Adrenal gland (tissue), 12 donors: ENCODE results near the gene TAMM41. TPM values are rescaled to one million over a fixed set of nuclear protein-coding genes. Genes with fewer than 3 reads are reported as not detected.
"Not testable (repeated sequence)": the region's sequence is repeated elsewhere in the genome, so short reads cannot be mapped to it uniquely, and the experiment has no call there.

Source experiments
- DNase-seq, 7 donors: peaks; one replicate each; pipeline ENCODE4 v3.0.0-alpha.2; 2019 to 2020
- H3K27ac ChIP-seq, 5 donors: fragments of 200-600 bp; sonication (generic) in 4 of 5; 1 replicate in 3 of 5; 2 replicates in 2 of 5; pipeline versions ENCODE4 v1.5.1 to v1.8.0; 2016 to 2020; ENCODE audit warnings: mild to moderate bottlenecking in 1 of 5
- H3K27me3 ChIP-seq: fragments of 200-600 bp; 2 replicates; pipeline ENCODE4 v1.8.0; 2021
- H3K36me3 ChIP-seq, 2 donors: fragments of 200-600 bp; replicated peaks in 1 of 2; 1 replicate in 1 of 2; 2 replicates in 1 of 2; pipeline versions ENCODE4 v1.5.1 to v1.8.0; 2018 to 2022
- H3K4me1 ChIP-seq, 2 donors: fragments of 200-600 bp; replicated peaks in 1 of 2; 1 replicate in 1 of 2; 2 replicates in 1 of 2; pipeline versions ENCODE4 v1.5.1 to v1.8.0; 2018 to 2021
- H3K4me3 ChIP-seq, 4 donors: fragments of 200-600 bp; sonication (generic) in 3 of 4; one replicate each; pipeline ENCODE4 v1.5.1; 2016 to 2018
- H3K9me3 ChIP-seq, 3 donors: fragments of 200-600 bp; sonication (generic) in 1 of 3; replicated peaks in 1 of 3; 1 replicate in 2 of 3; 2 replicates in 1 of 3; pipeline versions ENCODE4 v1.5.1 to v1.8.0; 2016 to 2021
- CTCF ChIP-seq, 6 experiments: fragments of 450-650 bp in 4 of 6; fragments of 200-600 bp in 2 of 6; sonication (generic) in 1 of 6; IDR thresholded peaks; 1 replicate in 5 of 6; 2 replicates in 1 of 6; pipeline versions ENCODE4 v1.5.1 to v1.8.0; 2016 to 2021; ENCODE audit warnings: antibody characterized with exemption in 6 of 6, mild to moderate bottlenecking in 2 of 6, moderate library complexity in 1 of 6
- POLR2A ChIP-seq, 2 donors: fragments of 450-650 bp; IDR thresholded peaks; one replicate each; pipeline ENCODE4 v1.6.1; 2017; ENCODE audit warnings: antibody characterized with exemption in 2 of 2, mild to moderate bottlenecking in 2 of 2, moderate library complexity in 1 of 2
- WGBS, 4 donors: extraction: QIAGEN DNeasy Blood & Tissue Kit in 2 of 4; methylation state at CpG; one replicate each; pipeline versions ENCODE4 v1.1.5 to v1.1.7; 2013 to 2017; 5-methylcytosine and 5-hydroxymethylcytosine counted together
- intact Hi-C, 2 donors: fragments of 100-400 bp; cut with DNase I; formaldehyde crosslinking; loops; one replicate each; pipeline versions ENCODE4 v1.14.1 to v1.15.0; 2022 to 2023
- polyA plus RNA-seq, 3 donors: library from polyadenylated mRNA; stranded (reverse); fragments of 200-250 nt in 2 of 3; fragments of 350-450 nt in 1 of 3; fragmentation: Illumina TruSeq in 1 of 3; extraction: RNeasy Lipid Tissue Mini Kit (QIAGEN cat#74804) in 1 of 3; gene quantifications; one replicate each; pipeline ENCODE4 v1.2.3, GENCODE V29; 2013 to 2014
- total RNA-seq, 9 donors: library from RNA; depleted of rRNA in 4 of 9; stranded (reverse); fragments of >200 nt in 4 of 9; fragments of 120-200 nt in 1 of 9; fragmentation: NEBNext Ultra II Directional in 1 of 9; extraction: Animal tissue kit (Norgen Biotek cat#: 25700) in 1 of 9; gene quantifications; one replicate each; pipeline versions ENCODE4 v1.1.0 to v1.2.4, GENCODE V29; 2013 to 2023
- donor health status: healthy with polysubstance abuse.
- donor health status: Bipolar disorder and iron deficiency.
- donor health status: DM: yes; HTN: yes; CAD: no.
- donor health status: DM: no; HTN: no; CAD: no.
- donor health status: DM: no; HTN: no; CAD: no.
- donor health status: DM: yes; HTN: yes; CAD: no.

The TAMM41 gene
- total and polyA plus RNA-seq, 12 donors: 5.8 to 21.0 (median 13.6) TPM

- Histone ChIP-seq H3K4me3 (no peak overlapping the region), H3K36me3 (no peaks in the 10 kb centered on the region), H3K4me1 (no peaks in the 10 kb centered on the region), H3K9me3 (no peaks in the 10 kb centered on the region), H3K27me3 (no peaks in the 10 kb centered on the region), H3K27ac (no peak overlapping the region)
- intact Hi-C loops: no loop called here
- 95 to 97% (median 97%) methylated on average over 8 of the region's 8 CpGs for WGBS, 4 donors
- TF ChIP-seq CTCF (IDR thresholded peaks at IDR 0.05) (no peak), POLR2A (IDR thresholded peaks at IDR 0.05) (no peak)
- no peak for DNase-seq
Measured at GRCh38 chr3:11776346-11776745, 70.3 kb downstream of the TAMM41 start.

DNA sequence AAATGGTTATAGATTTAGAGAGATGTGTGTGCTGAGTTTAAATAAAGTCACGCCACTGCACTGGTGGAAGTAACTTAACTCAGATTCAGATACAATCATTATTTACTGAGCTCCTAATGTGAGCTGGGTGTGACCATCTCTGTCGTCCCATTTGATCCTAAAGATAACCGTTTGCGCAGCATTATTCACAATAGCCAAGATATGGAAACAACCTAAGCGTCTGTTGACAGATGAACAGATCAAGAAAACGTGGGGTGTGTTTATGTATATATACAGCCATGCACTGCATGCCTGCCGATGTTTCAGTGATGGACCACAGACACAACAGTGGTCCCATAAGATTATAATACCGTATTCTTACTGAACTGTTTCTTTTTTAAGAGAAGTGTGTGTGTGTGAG, 71.2 kb downstream of the TAMM41 start:
- DNase-seq: no peak
- intact Hi-C loops: no loop called here
- no peak overlapping the region for H3K4me3 ChIP-seq
- H3K9me3 ChIP-seq: no peaks in the 10 kb centered on the region
- no peaks in the 10 kb centered on the region for H3K36me3 ChIP-seq
- no peaks in the 10 kb centered on the region for H3K27me3 ChIP-seq
- H3K27ac ChIP-seq: no peak overlapping the region
- peaks cover 0 to 6% of the 10 kb centered on the region in 2 donors for H3K4me1 ChIP-seq
- no peak for TF ChIP-seq POLR2A (IDR thresholded peaks at IDR 0.05)
- no peak for TF ChIP-seq CTCF (IDR thresholded peaks at IDR 0.05)
- WGBS, 4 donors: 87 to 95% (median 91%) methylated on average over 8 of the region's 8 CpGs

- H3K27ac ChIP-seq: no peak overlapping the region
- 10 to 52% (median 31%) methylated on average over 2 of the region's 2 CpGs for WGBS, 4 donors
- H3K9me3 ChIP-seq: no peaks in the 10 kb centered on the region
- no peaks in the 10 kb centered on the region for H3K36me3 ChIP-seq
- TF ChIP-seq CTCF (IDR thresholded peaks at IDR 0.05): peak; percentile 18 to 43 (median 35)
- TF ChIP-seq POLR2A (IDR thresholded peaks at IDR 0.05): no peak
- no peak overlapping the region for H3K4me3 ChIP-seq
- peak; percentile 23 to 73 (median 37) for DNase-seq
- peaks cover 0 to 10% of the 10 kb centered on the region in 2 donors for H3K4me1 ChIP-seq
- H3K27me3 ChIP-seq: no peaks in the 10 kb centered on the region
- intact Hi-C loops: no loop called here
Measured at GRCh38 chr3:11774296-11774877, 72.3 kb downstream of the TAMM41 start.

GRCh38 chr3:11771931-11772330, 74.8 kb downstream of the TAMM41 start:
- H3K9me3 ChIP-seq, H3K4me3 ChIP-seq, intact Hi-C loops, H3K27ac ChIP-seq, DNase-seq, H3K36me3 ChIP-seq, H3K27me3 ChIP-seq: not testable (repeated sequence)
- 80 to 88% (median 85%) methylated on average over 7 of the region's 7 CpGs for WGBS, 4 donors
- H3K4me1 ChIP-seq: peaks cover 0 to 10% of the 10 kb centered on the region in 2 donors
